ENCODE results near the gene PRDX5.

PRDX5 gene

GRCh38 chr11:64347193-64347867 is 29.4 kb downstream of the PRDX5 start:
- DNase-seq (ENCODE audit: low read depth), result no peak

GRCh38 chr11:64348383-64349024 is 30.6 kb downstream of the PRDX5 start:
- no peak for DNase-seq (ENCODE audit: low read depth)

- DNase-seq (ENCODE audit: low read depth), result no peak
These were observed 31.1 kb downstream of the PRDX5 start for GRCh38 chr11:64349025-64349387.

GRCh38 chr11:64349404-64349803 is 31.5 kb downstream of the PRDX5 start:
- no peak for DNase-seq (ENCODE audit: low read depth)

- no peak for DNase-seq (ENCODE audit: low read depth)
These were observed 33.3 kb downstream of the PRDX5 start for GRCh38 chr11:64351136-64351631.

GRCh38 chr11:64352099-64352994 is 34.4 kb downstream of the PRDX5 start:
- no peak for DNase-seq (ENCODE audit: low read depth)

GRCh38 chr11:64352995-64353714 is 35.2 kb downstream of the PRDX5 start:
- DNase-seq (ENCODE audit: low read depth), result no peak

DNA sequence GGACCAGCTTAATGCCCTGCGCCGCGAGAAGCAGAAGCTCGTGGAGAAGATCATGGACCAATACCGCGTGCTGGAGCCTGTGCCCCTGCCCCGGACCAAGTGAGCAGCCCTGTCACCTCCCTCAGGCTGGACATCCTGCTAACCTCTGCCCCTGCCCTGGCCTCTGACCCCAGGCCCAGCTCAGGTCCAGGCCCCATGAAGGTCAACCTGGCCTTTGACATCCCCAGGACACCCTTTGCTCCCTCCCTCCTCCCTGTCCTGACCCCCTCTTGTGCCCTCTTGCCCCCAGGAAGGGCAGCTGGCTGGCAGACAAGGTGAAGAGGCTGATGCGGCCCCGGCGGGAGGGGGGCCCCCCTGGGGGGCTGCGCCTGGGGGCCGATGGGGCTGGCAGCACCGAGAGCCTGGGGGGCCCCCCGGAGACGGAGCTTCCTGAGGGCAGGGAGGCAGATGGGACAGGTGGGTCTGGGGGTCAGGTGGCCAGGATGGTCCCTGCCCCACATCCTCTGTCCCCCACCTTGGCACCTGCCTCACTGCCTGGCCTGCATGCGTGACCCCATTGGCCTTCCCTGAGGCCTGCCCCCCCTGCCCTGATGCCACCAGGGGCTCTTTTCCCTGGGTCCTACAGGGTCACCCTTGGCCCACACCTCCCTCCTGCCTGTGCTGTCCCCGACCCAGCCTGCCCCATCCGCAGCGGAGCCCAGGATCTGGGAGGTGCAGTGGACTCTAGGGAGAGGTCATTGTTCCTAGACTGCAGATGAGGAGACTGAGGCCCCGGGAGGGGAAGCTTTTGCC is 36.0 kb downstream of the PRDX5 start:
- no peak for DNase-seq (ENCODE audit: low read depth)

DNA sequence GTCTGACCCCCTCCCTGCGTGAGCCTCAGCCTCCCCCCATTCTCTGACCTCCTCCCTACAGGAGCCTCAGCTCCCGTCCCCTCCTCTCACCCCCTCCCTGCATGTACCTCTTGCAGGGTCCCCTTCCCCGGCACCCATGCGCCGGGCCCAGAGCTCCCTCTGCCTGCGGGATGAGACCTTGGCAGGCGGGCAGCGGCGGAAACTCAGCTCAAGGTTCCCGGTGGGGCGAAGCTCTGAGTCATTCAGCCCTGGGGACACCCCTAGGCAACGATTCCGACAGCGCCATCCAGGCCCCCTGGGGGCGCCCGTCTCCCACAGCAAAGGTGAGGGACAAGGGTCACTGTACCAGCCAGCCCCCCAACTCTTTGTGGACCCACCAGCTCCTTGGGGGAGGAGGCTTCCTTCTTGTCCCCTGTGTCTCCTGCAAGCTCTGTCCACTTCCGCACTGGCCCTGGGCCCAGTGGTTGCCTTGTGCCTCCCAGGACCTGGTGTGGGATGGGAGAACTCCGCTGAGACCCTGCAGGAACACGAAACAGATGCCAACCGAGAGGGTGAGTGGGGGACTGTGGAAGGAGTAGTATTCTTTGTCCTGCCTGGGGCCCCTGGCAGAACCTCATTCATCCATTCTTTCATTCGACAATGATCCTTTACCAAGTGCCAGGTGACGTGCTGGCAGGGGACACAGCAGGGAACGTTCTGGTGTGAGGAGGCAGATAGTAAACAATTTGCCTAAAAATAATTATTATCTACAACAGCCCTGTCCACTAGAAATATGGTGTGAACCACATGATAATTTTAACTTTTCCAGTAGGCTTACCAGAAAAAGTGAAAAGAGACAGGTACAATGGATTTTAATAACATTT is 37.4 kb downstream of the PRDX5 start:
- no peak for DNase-seq (ENCODE audit: low read depth)

DNA sequence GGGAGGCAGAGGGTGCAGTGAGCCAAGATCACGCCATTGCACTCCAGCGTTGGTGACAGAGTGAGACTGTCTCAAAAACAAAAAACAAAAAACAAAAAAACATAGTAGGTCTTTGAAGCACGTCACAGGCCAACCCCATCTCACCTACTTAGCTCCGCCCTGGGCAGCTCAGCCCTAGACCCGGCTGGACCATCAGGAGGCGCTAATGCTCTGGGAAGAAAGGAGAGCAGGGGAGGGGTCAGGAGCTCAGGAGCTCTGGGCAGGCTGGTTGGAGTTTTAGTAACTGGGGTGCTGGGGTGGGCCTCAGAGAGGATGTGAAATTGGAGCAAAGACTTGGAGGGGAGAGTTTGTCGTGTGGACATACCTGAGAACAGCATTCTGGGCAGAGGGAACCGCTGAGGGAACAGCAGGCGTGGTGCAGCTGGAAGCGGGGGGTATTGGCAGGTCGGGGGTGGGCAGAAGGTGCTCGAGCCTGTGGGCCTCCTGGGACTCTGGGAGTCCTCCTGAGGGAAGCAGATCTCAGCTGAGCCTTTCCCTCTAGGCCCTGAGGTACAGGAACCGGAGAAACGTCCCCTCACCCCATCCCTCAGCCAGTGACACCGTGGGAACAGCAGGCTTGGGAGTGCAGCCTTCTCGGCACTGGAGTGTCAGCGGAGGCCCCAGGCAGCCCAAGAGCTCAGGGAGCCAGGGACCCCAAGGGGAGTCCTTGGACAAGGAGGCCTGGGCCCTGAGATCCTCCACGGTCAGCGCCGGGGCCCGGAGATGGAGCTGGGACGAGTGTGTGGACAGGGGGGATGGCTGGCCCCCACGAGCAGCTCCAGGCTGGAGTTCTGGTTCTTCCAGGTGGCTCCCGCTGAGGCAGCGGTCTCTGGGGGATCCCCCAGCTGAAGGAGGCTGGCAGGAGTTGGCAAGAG is 38.8 kb downstream of the PRDX5 start:
- DNase-seq (ENCODE audit: low read depth), result no peak

- no peak for DNase-seq (ENCODE audit: low read depth)
These were observed 39.5 kb downstream of the PRDX5 start for GRCh38 chr11:64357446-64357845.

DNA sequence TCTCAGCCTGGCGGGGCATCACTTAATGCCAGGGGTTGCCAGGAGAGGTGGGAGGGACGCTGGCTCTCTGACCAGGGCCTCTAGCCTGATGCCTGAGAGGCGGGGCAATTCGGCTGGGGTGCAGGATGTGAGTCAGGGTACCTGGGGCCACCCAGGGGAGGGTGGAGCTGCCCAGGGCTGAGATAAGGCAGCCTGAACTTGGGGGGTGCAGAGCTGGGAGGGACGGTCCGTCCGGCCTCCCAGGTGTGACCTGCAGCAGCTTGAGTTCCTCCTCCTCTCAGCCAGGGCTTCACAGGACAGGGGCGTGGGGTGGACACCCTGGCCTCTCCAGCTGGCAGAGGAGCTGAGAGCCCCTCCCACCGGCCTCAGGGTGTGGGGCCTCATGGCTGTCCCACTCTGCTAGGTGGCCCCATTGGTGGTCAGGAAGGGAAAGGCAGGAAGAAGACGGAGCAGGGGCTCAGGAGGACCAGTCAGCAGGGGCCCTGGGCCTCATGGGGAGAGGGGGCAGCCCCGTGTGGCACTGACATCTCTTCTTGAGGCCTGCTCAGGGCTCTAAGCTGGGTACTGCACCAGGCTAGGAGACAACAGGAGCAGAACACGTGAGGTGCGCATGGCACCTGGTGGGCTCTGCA is 40.1 kb downstream of the PRDX5 start:
- no peak for DNase-seq (ENCODE audit: low read depth)

- no peak for DNase-seq (ENCODE audit: low read depth)
These were observed 40.6 kb downstream of the PRDX5 start for GRCh38 chr11:64358536-64358906.

DNA sequence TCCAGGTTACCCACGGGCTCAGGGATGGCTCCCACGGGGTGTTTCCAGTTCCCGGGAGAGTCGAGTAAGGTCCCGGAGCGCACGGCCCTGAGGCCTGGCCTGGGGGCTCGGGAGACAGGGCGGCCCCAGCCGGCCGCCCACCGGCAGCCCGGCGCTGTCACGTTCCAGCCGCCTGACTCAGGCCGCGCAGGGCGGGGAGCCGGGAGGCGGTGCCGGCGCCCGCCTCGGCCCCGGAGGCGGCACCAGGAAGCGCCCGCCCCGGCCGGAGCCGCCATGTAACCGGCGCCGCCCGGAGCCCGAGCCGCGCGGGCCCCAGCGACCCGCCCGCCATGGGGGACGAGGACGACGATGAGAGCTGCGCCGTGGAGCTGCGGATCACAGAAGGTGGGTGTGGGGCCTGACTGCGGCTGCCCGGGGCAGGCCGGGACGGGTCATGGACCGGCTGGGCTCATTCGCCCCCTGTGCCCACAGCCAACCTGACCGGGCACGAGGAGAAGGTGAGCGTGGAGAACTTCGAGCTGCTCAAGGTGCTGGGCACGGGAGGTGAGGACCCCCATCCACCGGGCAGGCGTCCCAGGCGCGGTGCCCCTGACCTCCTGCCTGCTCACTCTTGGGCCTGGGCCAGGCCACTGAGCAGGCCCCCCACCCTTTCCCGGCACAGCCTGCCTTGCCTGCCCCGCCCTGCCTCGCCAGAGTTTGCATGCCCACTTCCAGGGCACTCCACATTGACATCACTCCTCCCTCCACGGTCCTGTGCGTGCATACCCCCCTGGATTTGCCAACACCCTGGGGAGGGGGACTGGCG is 41.2 kb downstream of the PRDX5 start, which contains the start of gene RPS6KA4:
Gene RPS6KA4 (plus strand): TSS at position 256 of the 805 bp plus-strand sequence. CDS start 74 bp downstream, at position 330.
- DNase-seq (ENCODE audit: low read depth), result no peak

DNA sequence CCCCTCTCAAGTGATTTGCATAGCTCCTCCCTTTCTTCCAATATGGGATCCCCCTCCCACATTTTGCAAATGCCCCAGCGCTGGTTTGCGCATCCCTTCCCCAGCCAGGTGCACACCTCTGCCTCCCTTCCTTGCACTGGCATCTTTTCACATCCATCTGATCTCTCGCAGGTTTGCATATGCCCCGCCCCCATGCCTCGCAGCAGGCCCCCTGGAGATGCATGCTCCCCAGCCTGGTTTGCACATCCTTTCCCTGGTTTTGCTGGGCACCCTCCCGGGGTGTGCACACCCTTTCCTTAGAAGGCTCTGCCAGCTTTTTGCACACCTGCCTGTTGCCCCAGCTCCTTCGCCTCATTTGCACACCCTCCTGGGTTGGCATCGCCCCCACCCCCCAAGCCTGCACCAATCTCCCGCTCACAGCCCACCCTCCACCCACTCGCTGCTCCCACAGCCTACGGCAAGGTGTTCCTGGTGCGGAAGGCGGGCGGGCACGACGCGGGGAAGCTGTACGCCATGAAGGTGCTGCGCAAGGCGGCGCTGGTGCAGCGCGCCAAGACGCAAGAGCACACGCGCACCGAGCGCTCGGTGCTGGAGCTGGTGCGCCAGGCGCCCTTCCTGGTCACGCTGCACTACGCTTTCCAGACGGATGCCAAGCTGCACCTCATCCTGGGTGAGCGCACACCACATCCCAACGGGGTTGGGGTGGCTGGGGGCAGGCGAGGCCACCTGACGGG is 42.0 kb downstream of the PRDX5 start:
- no peak for DNase-seq (ENCODE audit: low read depth)

- no peak for DNase-seq (ENCODE audit: low read depth)
These were observed 42.6 kb downstream of the PRDX5 start for GRCh38 chr11:64360448-64360921.

DNA sequence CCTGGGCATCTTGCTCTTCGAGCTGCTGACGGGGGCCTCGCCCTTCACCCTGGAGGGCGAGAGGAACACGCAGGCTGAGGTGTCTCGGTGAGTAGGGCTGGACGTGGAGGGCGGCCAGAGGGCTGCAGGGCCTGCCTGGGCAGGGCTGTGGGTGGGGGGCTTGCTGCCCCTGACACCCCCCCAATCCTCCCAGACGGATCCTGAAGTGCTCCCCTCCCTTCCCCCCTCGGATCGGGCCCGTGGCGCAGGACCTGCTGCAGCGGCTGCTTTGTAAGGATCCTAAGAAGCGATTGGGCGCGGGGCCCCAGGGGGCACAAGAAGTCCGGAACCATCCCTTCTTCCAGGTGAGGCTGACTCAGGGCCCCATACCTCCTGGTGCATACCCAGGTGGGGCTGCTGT is 43.7 kb downstream of the PRDX5 start:
- no peak for DNase-seq (ENCODE audit: low read depth)

Data from non-pigmented ciliary epithelial cell (primary cell).